ENCODE results near the gene AGPAT3. TPM values are rescaled to one million over a fixed set of nuclear protein-coding genes. Genes with fewer than 3 reads are reported as not detected.

The AGPAT3 gene
- total and polyA plus RNA-seq, 7 donors, result 14.4 to 48.5 (median 20.3) TPM

DNA sequence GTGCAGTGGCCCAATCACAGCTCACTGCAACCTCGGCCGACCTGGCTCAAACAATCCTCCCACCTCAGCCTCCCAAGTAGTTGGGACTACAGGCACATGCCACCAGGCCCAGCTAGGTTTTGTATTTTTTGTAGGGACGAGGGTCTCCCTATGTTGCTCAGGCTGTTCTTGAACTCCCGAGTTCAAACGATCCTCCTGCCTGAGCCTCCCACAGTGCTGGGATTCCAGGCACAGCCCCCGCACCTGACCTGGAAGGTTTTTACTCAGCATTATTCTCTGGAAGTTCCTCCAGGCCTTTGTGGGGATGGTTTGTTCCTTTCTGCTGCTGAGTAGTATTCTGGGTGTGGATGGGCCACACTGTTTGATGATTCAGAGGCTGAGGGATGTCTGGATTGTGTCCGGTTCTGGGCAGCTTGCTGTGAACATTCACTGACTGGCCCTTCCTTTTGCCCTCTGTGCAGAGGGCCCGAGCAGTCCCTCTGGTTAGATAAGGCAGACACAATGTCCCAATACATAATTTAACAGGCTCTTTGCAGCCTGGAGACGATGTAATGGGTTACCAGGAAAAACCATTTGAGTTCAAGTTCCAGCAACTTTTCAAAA lies 141.1 kb downstream of the AGPAT3 start:
- TF ChIP-seq, protein P1, sequence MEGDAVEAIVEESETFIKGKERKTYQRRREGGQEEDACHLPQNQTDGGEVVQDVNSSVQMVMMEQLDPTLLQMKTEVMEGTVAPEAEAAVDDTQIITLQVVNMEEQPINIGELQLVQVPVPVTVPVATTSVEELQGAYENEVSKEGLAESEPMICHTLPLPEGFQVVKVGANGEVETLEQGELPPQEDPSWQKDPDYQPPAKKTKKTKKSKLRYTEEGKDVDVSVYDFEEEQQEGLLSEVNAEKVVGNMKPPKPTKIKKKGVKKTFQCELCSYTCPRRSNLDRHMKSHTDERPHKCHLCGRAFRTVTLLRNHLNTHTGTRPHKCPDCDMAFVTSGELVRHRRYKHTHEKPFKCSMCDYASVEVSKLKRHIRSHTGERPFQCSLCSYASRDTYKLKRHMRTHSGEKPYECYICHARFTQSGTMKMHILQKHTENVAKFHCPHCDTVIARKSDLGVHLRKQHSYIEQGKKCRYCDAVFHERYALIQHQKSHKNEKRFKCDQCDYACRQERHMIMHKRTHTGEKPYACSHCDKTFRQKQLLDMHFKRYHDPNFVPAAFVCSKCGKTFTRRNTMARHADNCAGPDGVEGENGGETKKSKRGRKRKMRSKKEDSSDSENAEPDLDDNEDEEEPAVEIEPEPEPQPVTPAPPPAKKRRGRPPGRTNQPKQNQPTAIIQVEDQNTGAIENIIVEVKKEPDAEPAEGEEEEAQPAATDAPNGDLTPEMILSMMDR (IDR thresholded peaks at IDR 0.05), result no peak
- TF ChIP-seq EP300 (IDR thresholded peaks at IDR 0.05) (no peak), POLR2AphosphoS5 (IDR thresholded peaks at IDR 0.05) (peak in 3 of 4 donors; percentile 62 to 81 (median 74)), POLR2A (IDR thresholded peaks at IDR 0.05) (no peak)
- no peaks in the 10 kb centered on the region for H3K27me3 ChIP-seq
- no peaks in the 10 kb centered on the region for H3K36me3 ChIP-seq
- no peaks in the 10 kb centered on the region for H3K9me3 ChIP-seq
- DNase-seq, result peak; percentile 84
- H3K4me3 ChIP-seq, result no peak overlapping the region
- H3K27ac ChIP-seq, result peak overlapping the region; percentile 48 to 87 (median 82)
- intact Hi-C loops (cut with DNase I), result no loop called here
- 76 to 78% methylated on average over 9 of the region's 9 CpGs for WGBS, 2 donors
- H3K4me1 ChIP-seq, result peaks cover 0 to 26% (median 17%) of the 10 kb centered on the region in 4 donors

DNA sequence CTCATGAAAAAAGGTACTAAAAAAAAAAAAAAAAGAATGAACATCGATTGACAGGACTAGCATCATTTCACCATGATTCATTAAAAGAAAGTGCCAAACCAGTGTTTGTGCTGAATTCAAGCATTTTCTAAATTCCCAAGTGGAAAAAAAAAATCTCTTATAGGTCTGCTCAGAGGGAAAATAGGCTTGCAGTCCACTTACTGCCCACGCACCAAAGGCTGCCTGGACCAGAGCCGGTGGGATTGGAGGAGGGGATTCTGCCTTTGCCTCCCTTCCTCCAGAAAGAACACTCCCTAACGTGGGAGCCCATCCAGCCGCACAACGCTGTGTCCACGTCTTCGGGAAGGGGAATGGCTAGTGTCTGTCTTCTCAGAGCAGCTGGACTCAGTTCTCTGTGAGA lies 141.6 kb downstream of the AGPAT3 start:
- DNase-seq, result no peak
- intact Hi-C loops (cut with DNase I), result no loop called here
- H3K27me3 ChIP-seq, result no peaks in the 10 kb centered on the region
- H3K4me1 ChIP-seq, result peaks cover 0 to 31% (median 20%) of the 10 kb centered on the region in 4 donors
- 84 to 89% methylated on average over 8 of the region's 8 CpGs for WGBS, 2 donors
- H3K4me3 ChIP-seq, result no peak overlapping the region
- peak overlapping the region; percentile 48 to 87 (median 82) for H3K27ac ChIP-seq
- H3K9me3 ChIP-seq, result no peaks in the 10 kb centered on the region
- no peaks in the 10 kb centered on the region for H3K36me3 ChIP-seq
- TF ChIP-seq POLR2A (IDR thresholded peaks at IDR 0.05) (no peak), EP300 (IDR thresholded peaks at IDR 0.05) (no peak)
- TF ChIP-seq, protein P1 (IDR thresholded peaks at IDR 0.05), result no peak

DNA sequence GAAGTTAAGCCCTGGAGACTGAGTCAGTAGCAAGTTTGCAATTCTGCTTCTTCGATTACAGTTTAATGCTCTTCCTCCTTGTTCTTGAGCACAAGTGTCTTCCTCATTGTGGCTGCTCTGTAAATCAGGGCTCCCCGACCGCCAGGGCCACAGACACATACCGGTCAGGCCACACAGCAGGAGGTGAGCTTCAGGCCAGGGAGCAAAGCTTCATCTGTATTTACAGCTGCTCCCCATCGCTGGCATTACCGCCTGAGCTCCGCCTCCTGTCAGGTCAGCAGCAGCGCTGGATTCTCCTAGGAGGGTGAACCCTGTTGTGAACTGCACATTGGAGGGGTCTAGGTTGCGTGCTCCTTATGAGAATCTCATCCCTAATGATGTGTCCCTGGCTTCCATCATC lies 145.4 kb downstream of the AGPAT3 start:
- Histone ChIP-seq H3K9me3 (no peaks in the 10 kb centered on the region), H3K36me3 (no peaks in the 10 kb centered on the region), H3K27ac (no peak overlapping the region), H3K27me3 (no peaks in the 10 kb centered on the region), H3K4me1 (peaks cover 0 to 52% (median 38%) of the 10 kb centered on the region in 4 donors), H3K4me3 (no peak overlapping the region)
- intact Hi-C loops (cut with DNase I), result loop anchor here (10.0 kb wide), 1 partner anchor 444 kb away; the partner anchor contains the start of gene LRRC3
- TF ChIP-seq, protein P1 (IDR thresholded peaks at IDR 0.05), result no peak
- TF ChIP-seq EP300 (IDR thresholded peaks at IDR 0.05) (no peak), POLR2AphosphoS5 (IDR thresholded peaks at IDR 0.05) (no peak), POLR2A (IDR thresholded peaks at IDR 0.05) (no peak)
- 79 to 83% methylated on average over 9 of the region's 9 CpGs for WGBS, 2 donors
- DNase-seq, result no peak

DNA sequence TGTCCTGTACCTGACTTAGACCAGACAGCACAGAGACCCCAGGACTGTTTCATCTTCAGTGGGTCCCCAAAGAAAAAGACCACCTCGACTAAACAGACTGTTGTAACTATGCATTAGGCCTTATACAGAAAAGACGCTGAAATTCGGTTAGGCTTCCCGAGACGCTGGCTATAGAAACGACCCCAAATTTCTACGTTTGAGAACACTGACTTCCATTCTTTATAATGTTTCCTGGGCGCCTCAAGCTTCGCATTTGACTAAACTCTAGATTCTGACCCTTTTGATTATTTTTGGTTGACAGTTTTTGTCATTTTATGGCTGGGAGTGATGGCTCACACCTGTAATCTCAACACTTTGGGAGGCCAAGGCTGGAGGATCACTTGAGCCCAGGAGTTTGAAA lies 146.1 kb downstream of the AGPAT3 start:
- no peak for TF ChIP-seq EP300 (IDR thresholded peaks at IDR 0.05)
- no peak for TF ChIP-seq POLR2AphosphoS5 (IDR thresholded peaks at IDR 0.05)
- no peak for TF ChIP-seq POLR2A (IDR thresholded peaks at IDR 0.05)
- TF ChIP-seq, protein P1 (IDR thresholded peaks at IDR 0.05), result no peak
- intact Hi-C loops (cut with DNase I), result loop anchor here (10.0 kb wide), 1 partner anchor 444 kb away; the partner anchor contains the start of gene LRRC3

More for the DNA sequence above, 146.1 kb downstream of the AGPAT3 start:
- Histone ChIP-seq H3K4me3 (peak overlapping the region; percentile 59 to 99 (median 78)), H3K27me3 (no peaks in the 10 kb centered on the region), H3K27ac (peak overlapping the region; percentile 85 to 98 (median 98)), H3K4me1 (peaks cover 0 to 49% (median 34%) of the 10 kb centered on the region in 4 donors), H3K36me3 (no peaks in the 10 kb centered on the region), H3K9me3 (no peaks in the 10 kb centered on the region)
- WGBS, 2 donors, result 80 to 84% methylated on average over 9 of the region's 9 CpGs
- DNase-seq, result no peak
